K562 (cell line): Measurements from ENCODE around the gene MBNL1. TPM values are rescaled to one million over a fixed set of nuclear protein-coding genes. Genes with fewer than 3 reads are reported as not detected.

Experiments
- ATAC-seq: fragments of 200-7000 bp; cut with Tn5 transposase; 3 replicates; pipeline ENCODE4 v1.9.1; 2020; ENCODE audit warnings: moderate library complexity
- BruUV-seq: library from RNA; stranded (reverse); fragments of 400-500 nt; replicated peaks from 2 replicates; lab custom pipeline; 2021; lab: Mats Ljungman, UMichigan
- CTCF ChIA-PET: fragments of 300-600 bp; formaldehyde crosslinking; extraction: SDS; loops from one replicate; lab custom pipeline; 2021; ENCODE audit warnings: low intra/inter-chr PET ratio; lab: Yijun Ruan, JAX
- POLR2A ChIA-PET: fragments of 300-600, 350-650 bp; sonication (Branson Sonifier 250); formaldehyde crosslinking; extraction: SDS; loops from one replicate; lab custom pipeline; 2021; ENCODE audit warnings: antibody characterized with exemption, inconsistent platforms; lab: Yijun Ruan, JAX
- DNase-seq, 4 experiments: peaks; one replicate each; pipeline versions ENCODE4 v3.0.0 to v3.0.0-alpha.2; 2011 to 2018; ENCODE audit warnings: low spot score in 3 of 4, mixed read lengths in 3 of 4; ENCODE audit errors: extremely low read depth in 1 of 4
- FAIRE-seq: peaks from 2 replicates; lab custom pipeline; 2011; peaks lifted over from hg19 to GRCh38; lab: Jason Lieb, UNC
- H2AFZ ChIP-seq: 2 replicates; pipeline ENCODE4 v1.6.0; 2011; ENCODE audit warnings: low read depth, low read length, control low read depth, inconsistent platforms
- H3K27ac ChIP-seq: fragments of 200-600 bp; 3 replicates; pipeline ENCODE4 v1.8.0; 2011; ENCODE audit warnings: low read depth, mild to moderate bottlenecking, control low read depth, inconsistent platforms, low read length, moderate library complexity, mixed read lengths; ENCODE audit errors: extremely low read depth
- H3K27me3 ChIP-seq, 2 experiments: fragments of 300-600 bp in 1 of 2; 2 replicates in 1 of 2; 3 replicates in 1 of 2; pipeline versions ENCODE4 v1.6.0 to v1.8.0; 2011; ENCODE audit warnings: inconsistent platforms in 2 of 2, low read length in 2 of 2, mild to moderate bottlenecking in 1 of 2, mixed read lengths in 1 of 2, moderate library complexity in 1 of 2; ENCODE audit not compliant: control insufficient read depth in 2 of 2, insufficient read depth in 2 of 2
- H3K36me3 ChIP-seq: fragments of 300-600 bp; 3 replicates; pipeline ENCODE4 v1.8.0; 2011; ENCODE audit warnings: mild to moderate bottlenecking, low read length, inconsistent platforms; ENCODE audit not compliant: control insufficient read depth, insufficient read depth
- H3K4me1 ChIP-seq, 2 experiments: fragments of 200-600 bp in 1 of 2; replicated peaks in 1 of 2; 2 replicates in 1 of 2; 3 replicates in 1 of 2; pipeline versions ENCODE4 v1.5.1 to v1.8.0; 2011; ENCODE audit warnings: inconsistent platforms in 2 of 2, low read length in 2 of 2, mild to moderate bottlenecking in 1 of 2, mixed read lengths in 1 of 2, moderate library complexity in 1 of 2; ENCODE audit not compliant: control insufficient read depth in 2 of 2, insufficient read depth in 2 of 2
- H3K4me2 ChIP-seq: 2 replicates; pipeline ENCODE4 v1.6.1; 2011; ENCODE audit warnings: low read length, control low read depth, inconsistent platforms, mixed read lengths; ENCODE audit not compliant: insufficient read depth
- H3K4me3 ChIP-seq: fragments of 200-600 bp; sonication (generic), shearing (Covaris generic); 2 replicates; pipeline ENCODE4 v1.5.1; 2016; ENCODE audit warnings: control low read depth, inconsistent platforms
- H3K79me2 ChIP-seq: fragments of 200-600 bp; 3 replicates; pipeline ENCODE4 v1.8.0; 2011; ENCODE audit warnings: low read length, inconsistent platforms; ENCODE audit not compliant: control insufficient read depth, insufficient read depth
- H3K9ac ChIP-seq, 2 experiments: 2 replicates each; pipeline versions ENCODE4 v1.6.0 to v1.6.1; 2011; ENCODE audit warnings: low read depth in 2 of 2, low read length in 2 of 2, control low read depth in 1 of 2, inconsistent platforms in 1 of 2, mild to moderate bottlenecking in 1 of 2, mixed read lengths in 1 of 2; ENCODE audit not compliant: insufficient read depth in 1 of 2
- H3K9me1 ChIP-seq: one replicate; pipeline ENCODE4 v1.6.0; 2011; ENCODE audit warnings: inconsistent platforms, mild to moderate bottlenecking, low read length, moderate library complexity; ENCODE audit not compliant: control insufficient read depth, insufficient read depth
- H3K9me3 ChIP-seq: replicated peaks from 2 replicates; pipeline ENCODE4 v1.5.1; 2011; ENCODE audit warnings: low read depth, low read length, inconsistent platforms; ENCODE audit not compliant: control insufficient read depth, insufficient read depth
- H4K20me1 ChIP-seq: replicated peaks from 2 replicates; pipeline ENCODE4 v1.6.1; 2011; ENCODE audit warnings: low read length, inconsistent platforms, mixed read lengths; ENCODE audit not compliant: control insufficient read depth, insufficient read depth
- BHLHE40 ChIP-seq: IDR thresholded peaks from 2 replicates; pipeline ENCODE4 v1.6.1; 2011; ENCODE audit warnings: low read length, improper control_type of control experiment
- CEBPG ChIP-seq, 3 experiments: fragments of 200-800 bp in 1 of 3; sonication (Bioruptor generic) in 1 of 3; sonication (generic) in 1 of 3; formaldehyde crosslinking in 1 of 3; IDR thresholded peaks in 2 of 3; conservative IDR thresholded peaks in 1 of 3; 2 replicates each; pipeline versions ENCODE4 v1.6.1 to v1.8.0; 2016 to 2022; ENCODE audit warnings: missing compliant biosample characterization in 2 of 3, missing genetic modification characterization in 2 of 3, mild to moderate bottlenecking in 1 of 3, missing genetic modification reagents in 1 of 3
- ESRRB ChIP-seq: fragments of 250-450 bp; sonication (Bioruptor Pico); IDR thresholded peaks from 2 replicates; pipeline ENCODE4 v1.5.0; 2020; ENCODE audit warnings: mild to moderate bottlenecking, moderate library complexity, borderline replicate concordance
- NELFE ChIP-seq: IDR thresholded peaks from 2 replicates; pipeline ENCODE4 v1.6.1; 2011; ENCODE audit warnings: mild to moderate bottlenecking; ENCODE audit not compliant: insufficient read depth, insufficient read length
- NR2C1 ChIP-seq, 2 experiments: fragments of 450-650 bp; IDR thresholded peaks; 2 replicates each; pipeline ENCODE4 v1.6.1; 2017; ENCODE audit warnings: mild to moderate bottlenecking in 2 of 2, antibody characterized with exemption in 1 of 2, inconsistent platforms in 1 of 2, missing compliant biosample characterization in 1 of 2, missing genetic modification characterization in 1 of 2
- ZNF175 ChIP-seq: fragments of 200-800 bp; sonication (Bioruptor generic); IDR thresholded peaks from 2 replicates; pipeline ENCODE4 v1.6.1; 2016; ENCODE audit warnings: low read depth, mild to moderate bottlenecking, missing genetic modification characterization, missing compliant biosample characterization
- ZNF347 ChIP-seq: fragments of 450-650 bp; formaldehyde crosslinking; IDR thresholded peaks from 2 replicates; pipeline ENCODE4 v1.4.0; 2020; ENCODE audit warnings: low read depth, mild to moderate bottlenecking, moderate library complexity
- ZNF668 ChIP-seq: fragments of 250-450 bp; sonication (Bioruptor Pico); IDR thresholded peaks from 2 replicates; pipeline ENCODE4 v1.8.0; 2022; ENCODE audit warnings: mild to moderate bottlenecking, inconsistent platforms
- ZNF717 ChIP-seq: fragments of 250-450 bp; sonication (Bioruptor Pico); IDR thresholded peaks from 2 replicates; pipeline ENCODE4 v1.5.0; 2021
- ZSCAN29 ChIP-seq: fragments of 450-650 bp; IDR thresholded peaks from 2 replicates; pipeline ENCODE4 v1.6.1; 2017
- WGBS: fragments of 100-300 bp; shearing (Covaris generic); methylation state at CpG from one replicate; pipeline ENCODE4 v1.1.6; 2016; ENCODE audit warnings: low coverage, mixed read lengths; ENCODE audit not compliant: insufficient coverage; ENCODE audit errors: missing lambda C conversion rate; 5-methylcytosine and 5-hydroxymethylcytosine counted together
- in situ Hi-C: fragments of 300-500 bp; cut with MboI; formaldehyde crosslinking; loops from 4 replicates; pipeline ENCODE4 v1.15.0; 2018; ENCODE audit warnings: inconsistent platforms, mixed read lengths
- intact Hi-C: fragments of 100-400 bp; cut with micrococcal nuclease; formaldehyde crosslinking; loops from 2 replicates; pipeline ENCODE4 v1.14.2; 2022
- polyA plus RNA-seq, 8 experiments: library from polyadenylated mRNA; depleted of rRNA in 4 of 8; stranded (reverse) in 5 of 8; unstranded in 3 of 8; fragments of >200 nt; fragmentation: Nextera tagmentation in 2 of 8; fragmentation: Illumina TruSeq in 1 of 8; extraction: Ambion mirVana in 2 of 8; extraction: Trizol in 1 of 8; gene quantifications; 2 replicates each; pipeline versions ENCODE4 v1.2.1 to v1.2.3, GENCODE V29; 2011 to 2014; ENCODE audit warnings: inconsistent platforms in 1 of 8, missing spikeins in 1 of 8
- total RNA-seq, 7 experiments: library from RNA; depleted of rRNA in 6 of 7; stranded (reverse); fragments of >200 nt in 6 of 7; fragmentation: Illumina TruSeq in 2 of 7; extraction: Trizol in 2 of 7; gene quantifications; 2 replicates each; pipeline versions ENCODE4 v1.2.1 to v1.2.3, GENCODE V29; 2011 to 2021; ENCODE audit warnings: low replicate concordance in 1 of 7
- TF ChIP-seq, protein P1 (sequence below), 2 experiments: IDR thresholded peaks in 1 of 2; conservative IDR thresholded peaks in 1 of 2; 2 replicates each; pipeline ENCODE4 v1.6.1; 2016; ENCODE audit warnings: low read depth in 2 of 2, mild to moderate bottlenecking in 1 of 2, missing compliant biosample characterization in 1 of 2, missing genetic modification characterization in 1 of 2, moderate library complexity in 1 of 2
- TF ChIP-seq, protein P2 (sequence below): fragments of 450-650 bp; formaldehyde crosslinking; IDR thresholded peaks from 2 replicates; pipeline ENCODE4 v1.4.0; 2020; ENCODE audit warnings: mild to moderate bottlenecking, mixed read lengths
- TF ChIP-seq, protein P3 (sequence below): IDR thresholded peaks from 2 replicates; pipeline ENCODE4 v1.6.1; 2016; ENCODE audit warnings: missing genetic modification characterization, missing compliant biosample characterization

Gene MBNL1
- total and polyA plus RNA-seq, 9 of the 15 experiments (the other 6 are each of a cell fraction or from before 2014, with no cell fraction given) = 70.3 to 243 (median 220) TPM

DNA sequence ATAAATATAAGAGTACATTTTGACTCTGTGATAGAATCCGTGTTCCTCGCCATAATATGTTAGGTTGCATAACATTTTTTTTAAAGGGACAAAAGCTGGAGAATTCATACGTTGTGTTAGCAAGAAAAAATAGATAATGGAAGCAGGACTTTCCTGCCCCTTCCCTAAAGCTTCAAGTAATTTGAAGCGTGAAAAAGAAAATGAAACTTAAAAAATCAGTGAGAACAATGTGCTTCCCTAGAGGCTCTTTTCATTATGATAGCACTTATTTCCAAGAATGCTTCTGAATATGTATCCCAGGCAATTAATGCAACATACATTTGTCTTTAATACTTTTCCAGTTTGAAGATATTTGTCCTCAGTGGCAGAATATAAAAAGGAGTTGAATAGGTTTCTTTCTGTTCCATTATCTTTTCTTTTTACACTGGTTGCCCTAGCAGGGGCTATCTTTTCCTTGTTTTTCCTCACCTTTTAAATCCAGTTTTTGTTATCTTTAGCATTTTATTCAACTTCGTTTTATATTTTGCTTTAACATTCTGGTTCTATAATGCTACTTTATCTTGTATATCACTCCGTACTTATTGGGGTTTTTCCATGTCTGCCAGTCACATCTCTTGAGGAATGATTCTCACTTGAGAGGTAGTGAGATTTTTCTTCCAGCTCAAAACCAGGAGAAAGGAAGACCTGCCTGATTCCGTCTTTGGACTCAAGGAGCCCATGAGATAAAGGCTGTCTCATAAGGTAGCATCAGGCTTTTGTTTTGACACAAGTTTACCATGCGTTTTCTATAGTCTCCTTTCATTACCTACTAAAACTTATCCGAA is 113.8 kb downstream of the MBNL1 start:
- Histone ChIP-seq H3K9me3 (no peaks in the 10 kb centered on the region), H3K4me2 (no peak overlapping the region), H3K27ac (peak overlapping the region; percentile 35; the same call in 1 of the 3 replicates), H3K79me2 (peaks cover 100% of the 10 kb centered on the region), H3K4me3 (no peak overlapping the region), H3K36me3 (peaks cover 40% of the 10 kb centered on the region), H3K9ac (no peak overlapping the region), H3K4me1 (no peaks in the 10 kb centered on the region; a peak in 2 of 5 replicates), H3K27me3 (no peaks in the 10 kb centered on the region), H2AFZ (no peak overlapping the region), H4K20me1 (peaks cover 7% of the 10 kb centered on the region; the same call in 1 of the 2 replicates), H3K9me1 (peaks cover 4% of the 10 kb centered on the region)
- no TSS peak for BruUV-seq
- peak; percentile 14; the same call in 2 of the 3 replicates for ATAC-seq
- TF ChIP-seq, protein P1, sequence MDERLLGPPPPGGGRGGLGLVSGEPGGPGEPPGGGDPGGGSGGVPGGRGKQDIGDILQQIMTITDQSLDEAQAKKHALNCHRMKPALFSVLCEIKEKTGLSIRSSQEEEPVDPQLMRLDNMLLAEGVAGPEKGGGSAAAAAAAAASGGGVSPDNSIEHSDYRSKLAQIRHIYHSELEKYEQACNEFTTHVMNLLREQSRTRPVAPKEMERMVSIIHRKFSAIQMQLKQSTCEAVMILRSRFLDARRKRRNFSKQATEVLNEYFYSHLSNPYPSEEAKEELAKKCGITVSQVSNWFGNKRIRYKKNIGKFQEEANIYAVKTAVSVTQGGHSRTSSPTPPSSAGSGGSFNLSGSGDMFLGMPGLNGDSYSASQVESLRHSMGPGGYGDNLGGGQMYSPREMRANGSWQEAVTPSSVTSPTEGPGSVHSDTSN (CRISPR knock-in tag; IDR thresholded peaks at IDR 0.05; ENCODE audit: low read depth) = no peak
- TF ChIP-seq, protein P1 (tag; conservative IDR thresholded peaks at IDR 0.05; ENCODE audit: low read depth) = no peak
- TF ChIP-seq NR2C1 (IDR thresholded peaks at IDR 0.05) = no peak
- TF ChIP-seq NR2C1 (tag; IDR thresholded peaks at IDR 0.05) = no peak
- TF ChIP-seq ESRRB (CRISPR knock-in tag) = no peak
- no peak for TF ChIP-seq NELFE
- TF ChIP-seq, protein P2, sequence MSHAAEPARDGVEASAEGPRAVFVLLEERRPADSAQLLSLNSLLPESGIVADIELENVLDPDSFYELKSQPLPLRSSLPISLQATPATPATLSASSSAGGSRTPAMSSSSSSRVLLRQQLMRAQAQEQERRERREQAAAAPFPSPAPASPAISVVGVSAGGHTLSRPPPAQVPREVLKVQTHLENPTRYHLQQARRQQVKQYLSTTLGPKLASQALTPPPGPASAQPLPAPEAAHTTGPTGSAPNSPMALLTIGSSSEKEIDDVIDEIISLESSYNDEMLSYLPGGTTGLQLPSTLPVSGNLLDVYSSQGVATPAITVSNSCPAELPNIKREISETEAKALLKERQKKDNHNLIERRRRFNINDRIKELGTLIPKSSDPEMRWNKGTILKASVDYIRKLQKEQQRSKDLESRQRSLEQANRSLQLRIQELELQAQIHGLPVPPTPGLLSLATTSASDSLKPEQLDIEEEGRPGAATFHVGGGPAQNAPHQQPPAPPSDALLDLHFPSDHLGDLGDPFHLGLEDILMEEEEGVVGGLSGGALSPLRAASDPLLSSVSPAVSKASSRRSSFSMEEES (CRISPR knock-in tag) = no peak
- TF ChIP-seq ZSCAN29 = no peak
- TF ChIP-seq, protein P3, sequence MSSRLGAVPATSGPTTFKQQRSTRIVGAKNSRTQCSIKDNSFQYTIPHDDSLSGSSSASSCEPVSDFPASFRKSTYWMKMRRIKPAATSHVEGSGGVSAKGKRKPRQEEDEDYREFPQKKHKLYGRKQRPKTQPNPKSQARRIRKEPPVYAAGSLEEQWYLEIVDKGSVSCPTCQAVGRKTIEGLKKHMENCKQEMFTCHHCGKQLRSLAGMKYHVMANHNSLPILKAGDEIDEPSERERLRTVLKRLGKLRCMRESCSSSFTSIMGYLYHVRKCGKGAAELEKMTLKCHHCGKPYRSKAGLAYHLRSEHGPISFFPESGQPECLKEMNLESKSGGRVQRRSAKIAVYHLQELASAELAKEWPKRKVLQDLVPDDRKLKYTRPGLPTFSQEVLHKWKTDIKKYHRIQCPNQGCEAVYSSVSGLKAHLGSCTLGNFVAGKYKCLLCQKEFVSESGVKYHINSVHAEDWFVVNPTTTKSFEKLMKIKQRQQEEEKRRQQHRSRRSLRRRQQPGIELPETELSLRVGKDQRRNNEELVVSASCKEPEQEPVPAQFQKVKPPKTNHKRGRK (tag) = no peak
- no peak for TF ChIP-seq ZNF717
- no peak for TF ChIP-seq ZNF668
- no peak for TF ChIP-seq ZNF347 (CRISPR knock-in tag)
- TF ChIP-seq ZNF175 = no peak
- TF ChIP-seq CEBPG (CRISPR knock-in tag; IDR thresholded peaks at IDR 0.05) = no peak
- no peak for TF ChIP-seq CEBPG (tag; conservative IDR thresholded peaks at IDR 0.05 in 1 of 2, IDR thresholded peaks at IDR 0.05 in 1 of 2)
- TF ChIP-seq BHLHE40 = no peak
- in situ Hi-C loops = no loop called here
- intact Hi-C loops = no loop called here
- DNase-seq = no peak
- ChIA-PET CTCF (no interaction called here), POLR2A (interaction anchor here (1.0 to 1.4 kb wide), 5 partner anchors 10 to 179 kb away, joined by 3 to 5 read pairs (median 3); no protein-coding TSS in a partner anchor)
- no peak for FAIRE-seq
- WGBS = 57% methylated on average over 9 of the region's 9 CpGs
